D721Med (cell line): Measurements from ENCODE around the gene FRRS1.

Experiments used
- DNase-seq: peaks from one replicate; pipeline ENCODE4 v3.0.0; 2011; ENCODE audit warnings: low spot score; ENCODE audit not compliant: insufficient read length
- FAIRE-seq: peaks from 2 replicates; lab custom pipeline; 2011; peaks lifted over from hg19 to GRCh38; lab: Jason Lieb, UNC
- CTCF ChIP-seq: IDR thresholded peaks from 2 replicates; pipeline ENCODE4 v1.5.1; 2012; ENCODE audit warnings: mild to moderate bottlenecking, control low read depth; ENCODE audit not compliant: insufficient read depth; ENCODE audit errors: missing control alignments

FRRS1 gene

DNA sequence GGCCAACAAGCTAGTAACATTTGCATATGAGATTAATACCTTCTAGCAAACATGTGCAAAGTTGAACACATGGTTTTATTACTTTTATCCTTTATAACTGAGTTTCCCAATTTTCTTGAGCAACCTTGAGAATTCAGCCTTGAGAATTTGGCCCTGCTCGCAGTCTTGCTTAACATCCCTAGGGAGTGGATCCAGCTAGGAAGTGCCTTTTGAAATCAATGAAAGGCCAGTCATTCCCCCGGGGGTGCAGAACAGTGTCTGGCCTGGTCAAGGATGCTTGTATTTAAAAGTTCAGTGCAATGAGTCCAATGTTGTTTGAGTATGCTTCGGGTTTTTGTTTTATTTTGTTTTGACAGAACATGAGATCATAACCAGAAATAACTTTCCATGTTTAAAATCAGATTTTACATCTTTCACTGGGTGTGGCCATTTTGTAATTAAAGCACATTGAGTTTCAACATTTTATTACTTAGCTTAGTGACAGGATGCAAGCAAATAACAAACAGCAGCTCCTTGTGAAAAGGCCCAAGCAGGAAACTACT is 103.8 kb downstream of the FRRS1 start:
- FAIRE-seq (no peak), DNase-seq (no peak)
- no peak for TF ChIP-seq CTCF

- DNase-seq (no peak), FAIRE-seq (no peak)
Observed at GRCh38 chr1:99661780-99662179, 104.7 kb downstream of the FRRS1 start.

GRCh38 chr1:99660496-99660895 is 105.9 kb downstream of the FRRS1 start:
- DNase-seq: no peak
- TF ChIP-seq CTCF: no peak
- FAIRE-seq: no peak

More at GRCh38 chr1:99661780-99662179, 104.7 kb downstream of the FRRS1 start:
- TF ChIP-seq CTCF: no peak

- FAIRE-seq (no peak), DNase-seq (no peak)
- no peak for TF ChIP-seq CTCF
Observed at GRCh38 chr1:99659755-99660210, 106.7 kb downstream of the FRRS1 start.
